SW 1271 (cell line): ENCODE results near the gene CEP78.

Experiments
- DNase-seq, 2 experiments: peaks; one replicate each; lab custom pipeline; 2025; lab: John Stamatoyannopoulos, UW

CEP78 gene

DNA sequence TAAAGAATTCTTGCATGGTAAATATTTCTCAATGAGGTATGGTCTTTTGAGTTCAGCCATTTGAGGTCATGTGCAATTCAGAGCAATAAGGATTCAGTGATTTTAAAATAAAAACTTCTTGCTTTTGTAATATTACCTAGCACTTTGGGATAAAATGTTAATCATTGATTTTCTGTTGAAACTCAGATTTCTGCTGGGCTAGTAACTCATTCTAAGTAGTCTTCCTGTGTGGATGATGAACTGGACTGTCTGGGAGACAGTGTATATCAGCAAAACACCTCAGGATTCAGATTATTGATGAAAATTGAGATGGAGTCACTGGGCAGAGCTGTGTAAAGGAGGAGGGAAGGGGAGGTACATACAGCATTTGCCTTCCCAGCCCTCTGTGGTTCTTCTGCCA lies 50.2 kb downstream of the CEP78 start:
- DNase-seq = no peak

GRCh38 chr9:78286946-78287388 lies 51.1 kb downstream of the CEP78 start:
- no peak for DNase-seq

DNA sequence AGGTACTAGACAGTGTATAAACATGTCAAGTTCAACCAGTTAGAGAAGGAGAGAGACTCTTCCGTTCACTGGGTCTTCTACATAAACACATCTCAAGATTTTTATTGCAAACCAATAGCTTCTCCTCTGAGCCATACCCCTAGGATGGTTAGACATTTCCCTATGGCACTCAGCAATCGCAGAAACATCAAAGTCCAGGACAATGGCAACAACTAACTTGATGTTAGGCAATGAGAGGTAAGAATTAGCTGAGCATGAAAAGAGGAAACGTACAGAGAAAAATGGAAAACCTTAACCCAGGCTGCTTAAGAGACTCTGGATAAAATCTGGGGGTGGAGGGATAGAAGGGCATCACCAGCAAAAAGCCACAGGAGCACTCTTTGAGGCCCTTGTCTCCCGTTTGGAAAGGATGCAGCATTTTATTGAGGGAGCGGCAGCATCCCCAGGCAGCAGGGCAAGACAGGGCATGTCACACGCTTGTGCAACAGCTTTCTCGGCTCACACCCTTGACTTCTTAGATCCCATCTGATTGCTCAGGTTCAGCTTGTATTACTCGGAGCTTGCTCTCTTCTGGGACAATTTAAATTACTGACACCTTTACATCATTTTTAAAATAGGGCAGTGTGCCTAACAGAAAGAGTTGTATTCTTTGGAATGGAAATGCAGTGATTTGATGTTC lies 52.5 kb downstream of the CEP78 start:
- DNase-seq = no peak

DNA sequence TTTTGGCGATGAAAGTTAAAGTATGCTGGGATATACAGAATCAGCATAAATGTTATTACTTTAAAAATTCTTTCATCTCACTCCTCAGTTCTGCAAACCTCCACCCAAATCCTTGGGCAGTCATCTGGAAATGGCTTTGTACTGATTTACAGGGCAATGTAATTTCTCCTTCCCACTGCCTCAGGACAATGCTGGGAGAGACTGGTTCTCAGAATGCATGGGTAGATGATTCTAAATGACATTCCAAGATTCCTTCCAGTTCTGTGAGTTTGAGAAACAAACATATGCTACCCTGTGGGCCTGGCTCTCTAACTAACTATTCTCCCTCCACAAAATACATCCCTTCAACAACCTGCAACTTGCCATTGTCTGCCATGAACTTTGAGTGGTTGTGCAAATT lies 53.6 kb downstream of the CEP78 start:
- no peak for DNase-seq

GRCh38 chr9:78291240-78291925 lies 55.5 kb downstream of the CEP78 start:
- no peak for DNase-seq

- DNase-seq = no peak
Observed at GRCh38 chr9:78292026-78292425, 56.2 kb downstream of the CEP78 start.

DNA sequence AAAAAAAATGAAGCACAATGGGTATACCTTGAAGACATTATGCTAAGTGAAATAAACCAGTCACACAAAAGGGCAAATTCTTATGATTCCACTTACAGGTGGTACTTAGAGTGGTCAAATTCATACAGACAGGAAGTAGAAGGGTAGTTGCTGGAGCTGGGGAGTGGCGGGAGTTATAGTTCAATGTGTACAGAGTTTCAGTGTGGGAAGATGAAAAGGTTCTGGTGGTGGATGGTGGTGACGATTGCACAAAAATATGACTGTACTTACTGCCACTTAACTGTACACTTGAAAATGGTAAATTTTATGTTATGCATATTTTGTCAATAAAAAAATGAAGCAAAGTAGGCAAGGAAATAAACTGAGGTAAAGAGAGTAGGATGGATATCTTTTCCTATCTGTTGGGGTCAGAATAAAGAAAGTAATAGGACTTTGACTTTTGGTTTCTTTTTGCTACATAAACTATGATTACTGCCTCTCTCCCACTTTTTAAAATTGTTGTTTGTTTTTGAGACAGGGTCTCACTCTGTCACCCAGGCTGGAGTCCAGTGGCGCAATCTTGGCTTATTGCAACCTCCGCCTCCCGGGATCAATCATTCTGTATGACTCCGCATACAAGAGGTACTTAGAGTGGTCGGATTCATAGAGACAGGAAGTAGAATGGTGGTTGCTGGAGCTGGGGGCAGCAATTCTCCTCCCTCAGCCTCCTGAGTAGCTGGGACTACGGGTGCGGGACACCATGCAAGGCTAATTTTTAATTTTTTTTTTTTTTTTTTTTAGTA lies 57.0 kb downstream of the CEP78 start:
- no peak for DNase-seq

GRCh38 chr9:78294290-78295176 lies 58.7 kb downstream of the CEP78 start:
- DNase-seq = no peak

DNA sequence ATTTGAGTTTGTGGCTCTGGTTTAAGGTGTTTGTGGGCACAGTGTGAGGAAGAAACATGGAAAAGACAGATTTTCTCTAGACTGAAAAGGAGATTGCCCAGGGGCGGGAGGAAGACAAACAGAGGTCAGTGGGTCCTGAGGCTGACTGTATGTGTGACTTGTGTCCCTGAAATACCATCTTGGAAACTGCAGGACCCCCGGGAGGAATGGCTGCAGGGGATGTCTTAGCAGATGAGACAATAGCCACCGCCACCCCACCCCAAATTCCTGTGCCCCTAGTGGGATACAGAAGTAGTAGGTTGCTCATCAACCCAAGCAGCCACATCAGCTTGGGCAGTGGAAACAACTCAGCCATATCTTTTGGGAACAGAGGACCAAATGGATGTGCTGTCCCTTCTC lies 59.3 kb downstream of the CEP78 start:
- no peak for DNase-seq

DNA sequence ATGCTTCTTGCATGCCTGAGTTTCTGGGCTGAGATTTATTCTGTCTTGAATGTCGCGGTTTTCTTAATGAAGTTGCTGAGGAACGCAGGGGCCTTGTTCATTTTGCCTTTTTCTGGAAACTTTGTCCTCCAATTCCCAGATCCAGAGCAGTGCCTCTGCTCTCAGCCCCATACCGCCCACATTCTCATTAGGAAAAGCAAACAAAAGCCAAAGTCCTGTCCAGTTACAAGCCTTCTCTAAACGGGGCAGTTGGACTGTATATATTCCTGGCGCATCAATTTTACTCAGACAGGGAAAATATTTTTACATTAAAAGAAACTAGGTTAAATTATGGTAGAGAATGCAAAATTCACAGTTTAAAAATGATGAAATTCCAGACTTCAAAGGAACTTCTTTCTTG lies 59.9 kb downstream of the CEP78 start:
- DNase-seq = no peak

GRCh38 chr9:78296201-78296892 lies 60.5 kb downstream of the CEP78 start:
- DNase-seq = no peak

- DNase-seq = peak; percentile 85 to 90
Observed at GRCh38 chr9:78296893-78297671, 61.2 kb downstream of the CEP78 start, which contains the start of gene PSAT1. Gene PSAT1 (plus strand): TSS chr9:78297125. CDS start chr9:78297211, 86 bp downstream.

DNA sequence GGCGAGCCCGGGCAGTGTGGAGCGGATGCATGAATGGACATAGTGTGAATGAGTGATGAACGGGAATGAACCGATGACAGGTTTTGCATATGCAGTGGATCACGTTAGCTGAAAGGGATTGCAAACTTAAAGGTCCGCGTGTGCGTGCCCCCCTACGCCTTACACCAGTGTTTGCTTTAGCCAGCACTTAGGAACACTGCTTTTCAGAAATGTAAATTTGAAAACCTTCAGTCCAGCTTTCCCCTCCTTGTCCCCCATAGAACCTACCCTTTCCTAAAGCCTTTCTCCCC lies 61.7 kb downstream of the CEP78 start:
- DNase-seq = no peak

GRCh38 chr9:78298046-78298765 lies 62.3 kb downstream of the CEP78 start:
- no peak for DNase-seq

- DNase-seq = no peak
Observed at GRCh38 chr9:78300209-78300608, 64.3 kb downstream of the CEP78 start.

DNA sequence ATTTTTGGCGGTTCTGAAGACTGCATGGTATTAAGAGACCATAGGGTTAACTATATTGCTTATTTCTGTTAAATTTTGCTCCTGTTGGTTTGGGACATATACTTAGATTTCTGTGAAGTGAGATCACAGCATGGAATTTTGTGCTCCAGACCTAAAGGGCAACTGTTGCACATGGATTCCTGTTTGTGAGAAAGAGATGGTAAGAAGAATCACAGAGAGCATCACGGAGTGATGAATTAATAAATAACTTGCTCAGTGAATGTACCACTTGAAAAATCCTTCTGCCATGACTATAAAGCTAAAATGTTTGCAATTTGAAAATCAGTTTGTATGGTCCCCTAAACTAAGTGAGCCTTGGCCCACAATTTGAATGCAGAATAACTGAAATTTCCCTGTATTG lies 65.6 kb downstream of the CEP78 start:
- no peak for DNase-seq

- DNase-seq = no peak
Observed at GRCh38 chr9:78303377-78304062, 67.6 kb downstream of the CEP78 start.

GRCh38 chr9:78304357-78304756 lies 68.5 kb downstream of the CEP78 start:
- no peak for DNase-seq
